ENCODE data around the gene MEGF10. TPM values are rescaled to one million over a fixed set of nuclear protein-coding genes. Genes with fewer than 3 reads are reported as not detected.

Gene MEGF10
- total and polyA plus RNA-seq, 10 of the 15 experiments (the other 5 are each of a cell fraction or from before 2014, with no cell fraction given), result 0.03 to 0.21 (median 0.05) TPM; not detected in 5

DNA sequence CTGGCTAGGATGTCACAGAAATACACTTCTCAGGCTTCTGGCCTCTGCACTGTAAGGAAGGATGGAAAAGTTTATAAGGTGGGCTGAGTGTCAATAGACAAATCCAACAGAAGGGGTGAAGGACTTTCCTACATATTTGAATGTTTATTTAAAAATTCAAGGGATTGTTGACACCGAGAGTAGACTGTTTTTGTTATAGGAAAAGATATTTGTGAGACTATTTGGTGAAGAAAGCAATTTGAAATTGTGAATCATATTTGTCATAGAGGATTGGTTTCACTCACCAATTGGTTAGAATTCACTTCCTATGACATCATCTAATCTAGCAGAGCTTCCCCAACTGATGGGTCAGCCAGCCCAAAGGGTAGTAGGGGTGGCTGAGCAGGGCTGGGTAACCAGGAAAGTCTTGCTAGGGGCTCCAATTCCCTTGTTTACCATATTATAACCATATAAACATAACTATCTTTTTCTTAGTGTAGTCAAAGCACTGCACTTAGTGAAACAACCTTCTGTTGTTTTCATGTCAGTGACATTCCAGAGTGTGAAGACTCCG lies 14.9 kb upstream of the MEGF10 start:
- no peak overlapping the region for H3K9ac ChIP-seq (ENCODE audit: control insufficient read depth, insufficient read depth, low read length)
- H2AFZ ChIP-seq (ENCODE audit: control insufficient read depth, low read depth, low read length), result no peak overlapping the region
- FAIRE-seq (no peak), DNase-seq (ENCODE audit: low read depth, low spot score) (no peak), ATAC-seq (no peak)
- no peaks in the 10 kb centered on the region for H3K36me3 ChIP-seq (ENCODE audit: control insufficient read depth in 2 of 2, insufficient read depth in 2 of 2, low read length in 1 of 2)
- no peaks in the 10 kb centered on the region for H4K20me1 ChIP-seq (ENCODE audit: control insufficient read depth, insufficient read depth)
- POLR2A ChIA-PET, result no interaction called here
- CTCF ChIA-PET, result no interaction called here
- no peak overlapping the region for H3K4me3 ChIP-seq
- intact Hi-C loops (cut with micrococcal nuclease; ENCODE audit: unreplicated experiment), result loop anchor here (5.0 kb wide), 1 partner anchor 1172 kb away; no protein-coding TSS in a partner anchor
- H3K79me2 ChIP-seq (ENCODE audit: control insufficient read depth, insufficient read depth, low read length), result no peaks in the 10 kb centered on the region
- RAD21 ChIA-PET (ENCODE audit: unreplicated experiment), result no interaction called here
- H3K27ac ChIP-seq (ENCODE audit: control insufficient read depth, insufficient read depth), result no peak overlapping the region
- BruUV-seq (replicated peaks), result no TSS peak
- TF ChIP-seq ESRRA (IDR thresholded peaks at IDR 0.05; ENCODE audit: low read length), result no peak
- no peak for TF ChIP-seq ZNF384 (IDR thresholded peaks at IDR 0.05; ENCODE audit: borderline replicate concordance, low read depth, low read length)
- TF ChIP-seq NBN (IDR thresholded peaks at IDR 0.05), result no peak
- TF ChIP-seq HDGF (IDR thresholded peaks at IDR 0.05), result no peak
- no peak for TF ChIP-seq GABPA (IDR thresholded peaks at IDR 0.05; ENCODE audit: low read depth)
- in situ Hi-C loops (cut with MboI), result no loop called here
- no peaks in the 10 kb centered on the region; the same call in 2 of the 3 replicates for H3K9me3 ChIP-seq (replicated peaks; ENCODE audit: control insufficient read depth, insufficient read depth, low read length)
- no peak overlapping the region for H3K4me2 ChIP-seq (ENCODE audit: control insufficient read depth, insufficient read depth)
- H3K4me1 ChIP-seq (ENCODE audit: control insufficient read depth, insufficient read depth, low read length), result no peaks in the 10 kb centered on the region
- H3K27me3 ChIP-seq (replicated peaks in 1 of 2; ENCODE audit: control insufficient read depth in 2 of 2, insufficient read depth in 2 of 2, low read length in 1 of 2), result no peaks in the 10 kb centered on the region
- SMC1A ChIA-PET (ENCODE audit: uncharacterized antibody, unreplicated experiment), result no interaction called here
- WGBS (ENCODE audit: insufficient coverage, insufficient replicate concordance, low lambda C conversion rate, missing lambda C conversion rate), result 44% methylated on average over 2 of the region's 2 CpGs

DNA sequence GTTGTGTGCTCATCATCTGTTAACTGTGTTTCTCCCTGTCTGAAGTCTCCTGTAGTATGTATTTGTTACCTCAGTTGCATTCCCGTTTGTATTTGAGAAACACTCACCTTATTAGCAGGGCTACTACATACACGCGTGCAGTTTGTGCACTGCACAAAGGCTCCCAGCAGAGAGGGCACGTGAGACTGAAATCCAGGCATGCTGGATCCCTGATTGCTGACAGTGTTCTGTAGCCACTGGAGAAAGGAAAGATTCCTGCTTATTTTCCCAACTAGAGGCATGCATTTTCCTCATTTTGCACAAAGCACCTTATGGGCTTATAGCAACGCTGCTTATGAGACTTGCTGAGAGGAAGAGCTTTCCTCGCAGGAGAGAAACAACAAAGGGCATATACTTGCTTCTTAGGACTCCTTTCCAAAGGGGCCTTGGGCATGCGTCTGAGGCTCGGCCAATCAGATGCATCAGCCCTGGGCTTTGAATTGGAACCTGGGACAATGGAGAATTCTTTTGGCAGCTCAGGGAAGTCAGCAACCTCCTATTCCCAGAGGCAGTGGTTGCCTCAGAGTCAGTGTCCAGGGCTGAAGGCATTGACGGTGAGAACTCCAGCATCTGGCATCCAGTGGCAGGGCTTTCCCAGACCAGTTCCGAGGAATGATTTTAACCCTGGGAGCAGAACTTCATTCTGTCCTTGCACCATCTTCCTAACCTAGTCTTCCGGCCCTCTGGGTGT lies 9.9 kb upstream of the MEGF10 start:
- Histone ChIP-seq H2AFZ (ENCODE audit: control insufficient read depth, low read depth, low read length) (no peak overlapping the region), H3K27me3 (replicated peaks in 1 of 2; ENCODE audit: control insufficient read depth in 2 of 2, insufficient read depth in 2 of 2, low read length in 1 of 2) (no peaks in the 10 kb centered on the region; a peak in 2 of 4 replicates), H3K79me2 (ENCODE audit: control insufficient read depth, insufficient read depth, low read length) (no peaks in the 10 kb centered on the region), H3K4me3 (no peak overlapping the region), H3K4me1 (ENCODE audit: control insufficient read depth, insufficient read depth, low read length) (no peaks in the 10 kb centered on the region), H3K9ac (ENCODE audit: control insufficient read depth, insufficient read depth, low read length) (no peak overlapping the region), H3K9me3 (replicated peaks; ENCODE audit: control insufficient read depth, insufficient read depth, low read length) (no peaks in the 10 kb centered on the region), H4K20me1 (ENCODE audit: control insufficient read depth, insufficient read depth) (no peaks in the 10 kb centered on the region), H3K4me2 (ENCODE audit: control insufficient read depth, insufficient read depth) (no peak overlapping the region), H3K36me3 (ENCODE audit: control insufficient read depth in 2 of 2, insufficient read depth in 2 of 2, low read length in 1 of 2) (no peaks in the 10 kb centered on the region), H3K27ac (ENCODE audit: control insufficient read depth, insufficient read depth) (no peak overlapping the region)
- ChIA-PET RAD21 (ENCODE audit: unreplicated experiment) (no interaction called here), POLR2A (no interaction called here), SMC1A (ENCODE audit: uncharacterized antibody, unreplicated experiment) (no interaction called here), CTCF (no interaction called here)
- DNase-seq (ENCODE audit: low read depth, low spot score) (no peak), FAIRE-seq (no peak), ATAC-seq (no peak)
- no TSS peak for BruUV-seq (replicated peaks)
- TF ChIP-seq ZNF24 (IDR thresholded peaks at IDR 0.05) (no peak), FOS (IDR thresholded peaks at IDR 0.05; ENCODE audit: borderline replicate concordance, extremely low read depth, insufficient read length) (no peak), STAT3 (IDR thresholded peaks at IDR 0.05; ENCODE audit: low read depth, low read length) (no peak)
- TF ChIP-seq, protein P1, sequence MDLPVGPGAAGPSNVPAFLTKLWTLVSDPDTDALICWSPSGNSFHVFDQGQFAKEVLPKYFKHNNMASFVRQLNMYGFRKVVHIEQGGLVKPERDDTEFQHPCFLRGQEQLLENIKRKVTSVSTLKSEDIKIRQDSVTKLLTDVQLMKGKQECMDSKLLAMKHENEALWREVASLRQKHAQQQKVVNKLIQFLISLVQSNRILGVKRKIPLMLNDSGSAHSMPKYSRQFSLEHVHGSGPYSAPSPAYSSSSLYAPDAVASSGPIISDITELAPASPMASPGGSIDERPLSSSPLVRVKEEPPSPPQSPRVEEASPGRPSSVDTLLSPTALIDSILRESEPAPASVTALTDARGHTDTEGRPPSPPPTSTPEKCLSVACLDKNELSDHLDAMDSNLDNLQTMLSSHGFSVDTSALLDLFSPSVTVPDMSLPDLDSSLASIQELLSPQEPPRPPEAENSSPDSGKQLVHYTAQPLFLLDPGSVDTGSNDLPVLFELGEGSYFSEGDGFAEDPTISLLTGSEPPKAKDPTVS (IDR thresholded peaks at IDR 0.05; ENCODE audit: low read depth, low read length), result no peak
- intact Hi-C loops (cut with micrococcal nuclease; ENCODE audit: unreplicated experiment), result no loop called here
- WGBS (ENCODE audit: insufficient coverage, insufficient replicate concordance, low lambda C conversion rate, missing lambda C conversion rate), result 38% methylated on average over 11 of the region's 11 CpGs
- in situ Hi-C loops (cut with MboI), result no loop called here
